Measurements from ENCODE around the gene HYPK.
A peak's percentile ranks its signal among the peaks of the same experiment; 100 is the strongest.

Gene HYPK

GRCh38 chr15:43800286-43801141 lies at the start of gene HYPK:
Gene HYPK (plus strand): TSS chr15:43800599. CDS start chr15:43800623, 24 bp downstream.
- FAIRE-seq, result no peak
- DNase-seq (ENCODE audit: low spot score), result peak; percentile 79

DNA sequence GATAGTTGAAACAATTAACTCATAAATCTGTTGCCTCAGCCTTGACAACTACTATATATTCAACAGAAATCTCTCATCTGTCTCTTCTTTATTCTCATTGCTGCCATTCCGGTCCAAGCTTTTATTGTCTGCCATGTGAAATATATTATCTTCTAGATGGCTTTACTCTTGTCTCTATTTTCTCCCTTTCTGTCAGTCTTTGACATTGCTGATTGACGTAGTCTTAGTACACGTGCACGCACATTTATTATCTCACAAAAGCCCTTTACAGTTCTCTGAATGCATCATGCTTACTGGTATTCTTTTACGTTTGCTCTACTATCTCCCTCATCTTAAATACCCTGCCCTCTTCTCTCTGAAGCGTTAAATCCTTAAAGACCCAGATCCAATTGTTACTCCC lies 48.5 kb upstream of the HYPK start:
- DNase-seq (ENCODE audit: low spot score) (no peak), FAIRE-seq (no peak)

DNA sequence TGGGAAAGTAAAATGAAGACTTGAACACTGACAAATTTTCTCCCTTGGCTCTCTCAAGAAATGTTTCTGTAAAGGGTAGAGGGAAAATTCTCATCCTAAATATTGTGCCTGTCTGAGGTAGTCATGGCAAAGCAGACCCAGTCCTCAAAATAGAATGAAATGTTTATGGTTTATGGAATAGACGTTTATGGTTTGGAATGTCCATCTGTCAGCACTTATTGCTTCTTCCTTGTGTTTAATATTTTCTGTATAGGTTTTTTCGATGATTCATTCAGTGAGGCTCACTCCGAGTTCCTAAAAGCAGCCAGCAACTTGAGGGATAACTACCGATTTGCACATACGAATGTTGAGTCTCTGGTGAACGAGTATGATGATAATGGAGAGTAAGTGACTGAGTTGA lies 37.6 kb upstream of the HYPK start:
- FAIRE-seq, result no peak

DNA sequence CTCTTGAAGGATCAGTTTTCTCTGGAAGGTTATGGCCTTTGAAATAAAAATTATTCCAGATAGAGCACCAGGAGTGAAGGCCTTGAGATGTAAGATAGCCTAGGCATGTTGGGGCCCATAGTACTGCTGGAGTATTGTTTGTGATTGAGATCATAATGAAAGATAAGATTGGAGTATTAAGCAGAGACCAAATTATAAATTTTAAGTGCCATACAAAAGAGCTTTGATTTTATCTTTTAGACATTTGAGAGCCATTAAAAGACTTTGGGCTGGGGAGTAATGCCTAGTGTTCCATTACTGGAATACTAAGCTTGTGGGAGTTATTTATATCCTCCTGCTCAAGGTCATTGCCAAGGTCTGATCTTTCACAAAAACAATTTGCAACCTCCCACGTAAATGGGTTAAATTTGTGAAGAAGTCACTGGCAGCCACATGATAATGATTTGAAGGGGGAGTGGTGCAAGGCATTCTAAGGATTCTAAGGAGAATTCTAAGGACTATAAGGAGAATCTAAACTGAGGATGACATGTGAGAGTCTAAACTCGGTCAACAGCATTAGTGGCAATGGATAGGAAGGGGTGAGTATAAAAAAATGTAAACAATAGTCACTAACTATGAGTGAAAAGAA lies 36.5 kb upstream of the HYPK start:
- no peak for FAIRE-seq
- DNase-seq (ENCODE audit: low spot score), result no peak

More for the DNA sequence above, 37.6 kb upstream of the HYPK start:
- DNase-seq (ENCODE audit: low spot score), result no peak

DNA sequence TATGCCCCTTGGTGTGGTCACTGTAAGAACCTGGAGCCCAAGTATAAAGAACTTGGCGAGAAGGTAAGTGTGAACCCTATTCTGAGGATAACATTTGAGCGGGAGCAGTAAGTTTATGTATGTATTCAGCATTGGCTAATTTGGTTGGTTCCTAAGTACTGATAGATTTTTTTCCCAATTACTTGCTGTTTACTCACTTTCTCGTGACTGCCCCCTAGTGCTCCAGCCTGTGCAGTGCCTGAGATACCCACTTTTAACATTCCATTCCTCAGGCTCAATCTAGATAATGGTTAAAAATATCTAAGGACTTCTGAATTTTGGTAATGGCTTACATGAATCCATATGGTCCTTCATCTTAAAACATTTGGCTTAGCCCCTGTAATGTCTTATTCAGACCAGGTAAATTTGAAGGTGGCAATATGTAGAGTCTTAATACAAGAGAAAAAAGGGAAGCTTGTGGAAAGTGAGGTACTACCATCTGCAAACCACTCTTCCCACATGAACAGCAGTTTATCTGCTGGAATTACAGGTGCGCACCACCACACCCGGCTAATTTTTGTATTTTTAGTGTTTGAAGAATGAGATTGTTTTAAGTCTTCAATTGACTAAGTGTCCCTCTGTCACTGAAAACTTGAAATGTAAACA lies 30.7 kb upstream of the HYPK start:
- no peak for FAIRE-seq
- DNase-seq (ENCODE audit: low spot score), result peak; percentile 56

- FAIRE-seq (no peak), DNase-seq (ENCODE audit: low spot score) (no peak)
Observed at GRCh38 chr15:43771816-43772215, 28.6 kb upstream of the HYPK start.

DNA sequence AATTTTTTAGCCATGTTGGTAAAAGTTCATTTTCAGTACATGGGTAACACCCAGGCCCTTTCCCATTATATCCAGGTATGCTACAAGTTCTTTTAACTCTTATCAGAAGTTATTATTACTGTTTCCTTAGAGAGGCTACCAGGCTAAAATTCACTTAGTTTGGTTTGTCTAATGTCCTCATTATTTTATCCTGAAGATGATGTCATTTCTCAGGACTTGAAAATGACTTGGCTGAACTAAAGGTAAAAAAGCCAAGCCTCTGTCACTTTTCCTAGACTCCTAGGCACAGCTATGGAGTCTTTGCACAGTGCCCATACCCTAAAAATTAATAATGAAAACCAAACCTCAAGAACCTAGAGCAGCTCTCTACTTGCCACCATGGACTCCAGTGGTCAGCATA lies 27.8 kb upstream of the HYPK start:
- DNase-seq (ENCODE audit: low spot score), result no peak
- no peak for FAIRE-seq

DNA sequence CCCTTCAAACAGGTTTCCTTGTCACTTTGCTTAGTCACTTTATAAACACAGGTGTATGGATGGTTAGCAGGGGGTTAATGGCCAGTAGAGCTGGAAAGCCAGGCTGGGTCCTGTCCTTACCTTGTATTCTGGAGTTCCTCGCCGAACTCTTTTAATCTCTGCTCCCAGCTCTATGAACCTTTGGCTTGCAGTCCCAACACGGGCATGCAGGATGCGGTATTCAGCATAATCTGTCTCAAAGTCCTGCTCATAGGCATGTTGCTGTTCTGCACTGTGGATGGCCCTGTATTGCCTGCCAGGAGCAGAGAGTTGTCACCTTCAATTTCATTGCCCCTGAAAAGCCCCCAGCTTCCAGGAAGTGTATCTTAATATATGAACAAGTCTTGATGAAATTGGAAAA lies 26.3 kb upstream of the HYPK start:
- DNase-seq (ENCODE audit: low spot score), result no peak
- no peak for FAIRE-seq

DNA sequence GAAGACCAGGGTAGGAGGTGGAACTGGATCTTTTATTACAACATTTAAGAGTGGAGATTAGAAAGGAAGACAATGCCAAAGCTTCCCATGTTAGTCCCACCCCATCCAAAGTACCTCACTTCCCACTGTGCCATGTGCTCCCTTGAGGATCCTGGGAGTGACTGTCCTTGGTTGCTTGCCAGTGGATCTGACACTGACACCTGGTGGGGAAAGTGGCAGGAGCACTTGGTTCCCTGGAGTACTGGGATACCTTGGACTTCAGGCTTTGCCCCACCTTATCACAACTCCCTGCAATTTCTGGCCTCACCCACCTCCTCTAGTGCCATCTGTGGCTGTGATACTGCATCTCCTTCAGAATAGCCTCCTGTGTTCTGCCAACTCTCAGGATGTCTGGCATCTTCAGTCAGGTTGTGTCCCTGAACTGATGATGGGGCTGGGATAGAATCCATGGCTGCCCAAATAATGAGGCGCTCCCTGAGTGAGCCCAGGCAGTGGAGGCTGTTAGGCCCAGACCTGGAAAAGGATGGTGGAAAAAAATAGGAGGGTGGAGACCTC lies 24.9 kb upstream of the HYPK start:
- FAIRE-seq, result no peak
- peak; percentile 49 for DNase-seq (ENCODE audit: low spot score)

- DNase-seq (ENCODE audit: low spot score) (no peak), FAIRE-seq (no peak)
Observed at GRCh38 chr15:43776101-43776717, 24.2 kb upstream of the HYPK start.

GRCh38 chr15:43776718-43777266 lies 23.6 kb upstream of the HYPK start, which contains the start of gene ELL3:
Gene ELL3 (minus strand): TSS chr15:43776966. CDS start chr15:43776901, 65 bp downstream.
- DNase-seq (ENCODE audit: low spot score) (no peak), FAIRE-seq (no peak)

DNA sequence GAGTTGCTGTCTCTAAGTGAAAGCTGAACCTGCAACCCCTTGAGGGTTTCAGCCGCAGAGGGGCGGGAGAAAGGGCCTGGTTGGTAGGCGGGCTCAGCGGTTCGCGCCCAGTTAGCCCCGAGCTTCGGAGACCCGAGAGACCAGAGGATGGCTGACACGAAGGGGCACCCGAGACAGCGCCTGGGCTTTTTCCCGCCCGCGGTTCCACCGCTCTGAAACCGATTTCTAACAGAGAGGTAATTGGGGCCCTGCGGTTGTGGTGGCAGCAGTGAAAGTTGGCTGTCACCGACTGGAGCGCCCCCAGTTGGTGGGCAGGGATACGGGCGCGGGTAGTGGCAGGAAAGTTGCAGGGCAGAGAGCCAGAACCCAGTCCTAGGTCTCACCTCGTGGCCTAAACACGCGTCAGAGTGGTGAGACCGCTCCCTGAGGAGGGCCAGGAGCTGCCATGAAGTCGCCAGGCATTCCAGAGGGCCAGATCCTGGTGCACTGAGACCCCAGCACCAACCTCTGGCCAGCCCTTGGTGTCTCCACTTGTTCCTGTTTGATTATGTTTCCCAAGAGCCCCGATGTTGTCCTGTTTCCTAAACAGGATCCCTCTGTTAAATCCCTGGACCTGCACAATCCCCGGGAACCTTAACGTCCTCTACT lies 23.0 kb upstream of the HYPK start:
- no peak for FAIRE-seq
- no peak for DNase-seq (ENCODE audit: low spot score)

DNA sequence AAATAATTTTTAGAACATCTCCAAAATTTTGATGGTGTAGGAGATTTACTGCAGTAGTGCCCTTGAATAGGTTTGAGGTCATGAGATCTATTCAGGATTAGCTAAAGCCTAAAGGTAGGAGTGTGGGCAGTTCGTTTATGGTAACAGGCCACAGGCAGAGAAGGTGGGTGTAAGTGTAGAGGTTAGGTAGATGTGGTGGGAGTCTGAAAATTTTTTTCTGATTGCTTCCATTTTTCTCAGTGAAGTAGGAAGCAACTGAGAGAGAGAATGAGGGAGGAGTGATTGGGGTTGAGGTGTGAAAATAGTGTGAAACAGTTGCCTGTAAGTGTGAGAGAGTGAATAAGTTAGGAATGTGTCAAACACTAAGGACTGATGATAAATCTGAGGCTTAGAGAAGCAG lies 21.4 kb upstream of the HYPK start:
- no peak for DNase-seq (ENCODE audit: low spot score)
- FAIRE-seq, result no peak

GRCh38 chr15:43789409-43789808 lies 11.0 kb upstream of the HYPK start:
- DNase-seq (ENCODE audit: low spot score) (no peak), FAIRE-seq (no peak)

DNA sequence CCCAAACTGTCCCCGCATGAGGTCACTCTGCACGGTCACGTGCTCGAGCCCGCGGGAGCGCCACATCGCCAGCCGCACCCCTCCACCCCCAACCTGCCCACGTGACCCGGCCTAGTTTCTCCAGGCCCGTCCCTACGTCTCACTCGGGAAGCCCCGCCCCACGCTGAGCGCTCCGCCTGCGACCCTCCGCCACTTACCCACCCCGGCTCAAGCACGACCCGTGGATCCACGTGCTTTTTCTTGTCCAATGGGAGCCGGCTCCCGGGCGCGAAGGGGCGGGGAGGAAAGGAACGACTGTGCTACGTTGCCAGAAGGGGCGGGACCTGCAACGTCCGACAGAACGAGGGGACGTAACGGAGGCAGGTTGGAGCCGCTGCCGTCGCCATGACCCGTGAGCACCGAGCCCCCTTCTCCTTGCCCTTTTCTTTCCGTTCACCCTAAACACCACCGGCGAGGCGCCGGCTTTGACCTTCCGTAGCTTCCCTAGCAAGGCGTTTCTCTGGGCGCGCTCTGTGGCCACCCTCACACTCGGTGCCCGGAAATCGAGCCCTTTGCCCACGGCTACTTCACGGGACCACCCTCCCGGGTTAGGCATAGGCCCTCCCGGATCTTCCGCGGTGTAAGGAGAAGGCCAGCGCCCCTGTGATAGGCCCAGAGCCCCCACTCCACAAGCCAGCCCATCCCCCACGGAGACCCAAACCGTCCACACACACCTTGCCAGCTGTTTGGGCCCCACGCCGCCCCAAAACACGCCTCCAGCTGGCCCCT lies 8.2 kb upstream of the HYPK start, which contains the start of gene SERF2:
TSS of gene SERF2 (plus strand) at position 328 of the 768 bp plus-strand sequence. CDS start at position 385, 57 bp downstream.
- peak; percentile 67 for FAIRE-seq
- peak; percentile 99 for DNase-seq (ENCODE audit: low spot score)

DNA sequence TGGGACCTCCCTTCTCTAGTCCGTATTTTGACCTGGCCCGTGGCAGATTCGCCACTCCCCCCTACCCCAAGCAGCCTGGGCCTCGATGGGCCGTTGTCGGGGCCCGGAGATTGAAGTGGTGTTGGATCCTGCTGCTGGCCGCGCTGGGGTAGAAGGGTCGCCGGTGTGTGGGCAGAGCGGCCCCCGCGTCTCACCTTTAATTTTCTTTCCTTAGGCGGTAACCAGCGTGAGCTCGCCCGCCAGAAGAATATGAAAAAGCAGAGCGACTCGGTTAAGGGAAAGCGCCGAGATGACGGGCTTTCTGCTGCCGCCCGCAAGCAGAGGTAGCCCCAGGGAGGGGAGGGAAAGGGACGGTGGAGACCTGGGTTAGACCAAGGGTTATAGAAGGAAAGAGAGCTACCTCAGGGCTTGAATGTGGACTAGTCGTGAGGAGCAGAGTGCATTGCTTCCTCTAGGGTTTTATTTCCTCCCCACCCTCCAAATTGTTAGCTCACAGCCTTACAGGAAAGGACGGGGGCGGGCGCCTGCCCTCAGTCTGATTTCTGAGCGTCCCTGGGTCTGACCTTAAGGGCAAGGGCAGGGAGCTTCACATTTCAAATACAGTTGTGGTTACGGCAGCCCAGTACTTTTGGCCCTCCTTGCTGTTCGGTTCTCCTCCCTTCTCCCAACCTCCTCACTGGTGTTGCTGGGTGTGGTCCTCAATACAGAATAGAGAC lies 7.5 kb upstream of the HYPK start:
- FAIRE-seq (no peak), DNase-seq (ENCODE audit: low spot score) (peak; percentile 25)

DNA sequence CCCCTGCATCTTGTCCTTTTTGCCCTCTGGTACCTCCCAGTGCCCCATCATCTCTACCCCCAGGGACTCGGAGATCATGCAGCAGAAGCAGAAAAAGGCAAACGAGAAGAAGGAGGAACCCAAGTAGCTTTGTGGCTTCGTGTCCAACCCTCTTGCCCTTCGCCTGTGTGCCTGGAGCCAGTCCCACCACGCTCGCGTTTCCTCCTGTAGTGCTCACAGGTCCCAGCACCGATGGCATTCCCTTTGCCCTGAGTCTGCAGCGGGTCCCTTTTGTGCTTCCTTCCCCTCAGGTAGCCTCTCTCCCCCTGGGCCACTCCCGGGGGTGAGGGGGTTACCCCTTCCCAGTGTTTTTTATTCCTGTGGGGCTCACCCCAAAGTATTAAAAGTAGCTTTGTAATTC lies 6.8 kb upstream of the HYPK start:
- DNase-seq (ENCODE audit: low spot score), result no peak
- FAIRE-seq, result no peak

GRCh38 chr15:43794269-43795037 lies 5.9 kb upstream of the HYPK start:
- DNase-seq (ENCODE audit: low spot score), result no peak

More at GRCh38 chr15:43794269-43795037, 5.9 kb upstream of the HYPK start:
- no peak for FAIRE-seq

Data from urothelium cell line (cell line).